ENCODE measurements around the gene CAPZA2. TPM values are rescaled to one million over a fixed set of nuclear protein-coding genes. Genes with fewer than 3 reads are reported as not detected.
"Not testable (repeated sequence)": the region's sequence is repeated elsewhere in the genome, so short reads cannot be mapped to it uniquely, and the experiment has no call there.

The CAPZA2 gene
- total RNA-seq, 2 experiments from 2014 or later = 93.6 to 96.5 TPM

GRCh38 chr7:116970238-116970910 lies 108.0 kb downstream of the CAPZA2 start:
- DNase-seq (no peak), ATAC-seq (ENCODE audit: poor library complexity) (no peak)
- POLR2A ChIA-PET = no interaction called here

GRCh38 chr7:116971153-116971552 lies 108.8 kb downstream of the CAPZA2 start:
- POLR2A ChIA-PET; H3K27me3 Mint-ChIP-seq; H3K27ac ChIP-seq (ENCODE audit: low read depth in 1 of 2, low read length in 2 of 2); ATAC-seq (ENCODE audit: poor library complexity); H3K36me3 ChIP-seq (ENCODE audit: insufficient read depth, low read length); H3K9me3 ChIP-seq (ENCODE audit: control insufficient read depth in 1 of 2, insufficient read depth in 1 of 2, low read length in 2 of 2); intact Hi-C loops (cut with DNase I, micrococcal nuclease); H3K4me3 Mint-ChIP-seq; H3K36me3 Mint-ChIP-seq (ENCODE audit: low read depth); DNase-seq; H3K9me3 Mint-ChIP-seq; H3K4me1 Mint-ChIP-seq (ENCODE audit: low read depth); H3K4me3 ChIP-seq (ENCODE audit: low read length); H3K27me3 ChIP-seq (ENCODE audit: control insufficient read depth in 1 of 2, insufficient read depth in 2 of 2, low read length in 2 of 2); H3K4me1 ChIP-seq (ENCODE audit: insufficient read depth, low read length); H3K27ac Mint-ChIP-seq: not testable (repeated sequence)
- CTCF ChIA-PET = interaction anchor here (0.8 kb wide), 1 partner anchor 17 kb away, joined by 3 read pairs; no protein-coding TSS in a partner anchor

More at GRCh38 chr7:116970238-116970910, 108.0 kb downstream of the CAPZA2 start:
- Mint-ChIP-seq H3K4me3 (no peak overlapping the region), H3K27me3 (no peaks in the 10 kb centered on the region), H3K4me1 (ENCODE audit: low read depth) (no peaks in the 10 kb centered on the region), H3K36me3 (ENCODE audit: low read depth) (no peaks in the 10 kb centered on the region), H3K27ac (no peak overlapping the region), H3K9me3 (no peaks in the 10 kb centered on the region)
- no peak for TF ChIP-seq CTCF (IDR thresholded peaks at IDR 0.05)
- no peak overlapping the region for H3K27ac ChIP-seq (ENCODE audit: low read depth in 1 of 2, low read length in 2 of 2)
- no peaks in the 10 kb centered on the region for H3K27me3 ChIP-seq (ENCODE audit: control insufficient read depth in 1 of 2, insufficient read depth in 2 of 2, low read length in 2 of 2)
- intact Hi-C loops (cut with DNase I, micrococcal nuclease) = no loop called here
- H3K4me3 ChIP-seq (ENCODE audit: low read length) = no peak overlapping the region
- no peaks in the 10 kb centered on the region for H3K36me3 ChIP-seq (ENCODE audit: insufficient read depth, low read length)
- no peaks in the 10 kb centered on the region for H3K9me3 ChIP-seq (ENCODE audit: control insufficient read depth in 1 of 2, insufficient read depth in 1 of 2, low read length in 2 of 2)
- CTCF ChIA-PET = no interaction called here
- H3K4me1 ChIP-seq (ENCODE audit: insufficient read depth, low read length) = no peaks in the 10 kb centered on the region

Other genes with a start within 250 kb of the CAPZA2 start
- gene MET, start 190.4 kb upstream of the CAPZA2 start, total RNA-seq = under 1 TPM in 1 of 2 experiments, not detected in 1; 0.14 TPM
- 1 to 10 TPM; 4.9 to 5.4 TPM for gene ST7, start 90.9 kb downstream of the CAPZA2 start, total RNA-seq

Measured in CD4-positive, alpha-beta T cell (primary cell).